ENCODE measurements around the gene TNIP2. TPM values are rescaled to one million over a fixed set of nuclear protein-coding genes. Genes with fewer than 3 reads are reported as not detected.

TNIP2 gene
- total RNA-seq, 1 donor from 2014 or later = 76.8 TPM

DNA sequence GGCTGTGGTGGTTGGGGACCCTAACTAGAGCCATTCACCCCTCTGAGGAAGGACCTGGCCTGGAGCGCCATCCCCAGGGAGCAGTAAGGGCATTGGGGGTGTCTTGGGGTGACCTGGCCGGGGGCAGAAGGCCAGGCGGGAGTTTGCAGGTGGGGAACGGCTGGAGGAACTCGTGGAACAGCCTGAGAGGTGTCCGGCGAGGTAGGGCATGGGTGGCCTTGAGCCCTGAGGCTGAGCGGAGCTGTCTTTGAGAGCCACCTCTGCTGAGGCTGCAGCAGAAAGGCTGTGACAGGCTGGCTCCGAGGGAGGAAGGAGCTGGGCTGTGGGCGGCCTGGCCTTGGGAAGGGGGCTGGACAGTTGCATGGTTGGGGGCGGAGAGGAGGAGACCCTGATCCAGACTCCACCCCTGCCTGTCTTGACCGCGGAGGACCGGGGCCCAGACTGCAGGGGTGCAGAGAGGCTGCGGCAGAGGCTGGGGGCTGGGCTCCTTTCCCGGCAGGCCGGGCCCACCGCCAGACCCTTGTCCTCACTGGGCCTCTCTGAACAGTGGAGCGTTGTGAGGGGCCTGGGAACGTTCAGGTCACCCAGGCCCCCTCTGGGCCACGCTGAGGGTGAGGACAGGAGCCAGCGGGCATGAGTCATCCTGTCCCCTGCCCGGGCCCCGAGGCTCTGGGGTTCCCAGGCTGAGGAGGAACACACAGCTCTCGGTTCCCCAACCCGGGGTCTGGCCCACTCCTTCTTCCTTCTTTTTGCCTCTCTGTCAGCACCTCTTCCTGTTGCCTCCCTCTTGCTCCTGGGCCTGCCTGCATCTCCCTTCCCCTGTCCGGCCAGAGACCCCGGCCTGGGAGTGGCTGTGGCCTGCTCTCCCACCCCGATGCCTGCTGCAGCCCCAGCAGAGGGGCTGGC lies 44.8 kb upstream of the TNIP2 start:
- no peak for DNase-seq (ENCODE audit: low read depth)
- no peak overlapping the region for H3K4me3 ChIP-seq (ENCODE audit: low read depth, low read length)
- H3K27me3 ChIP-seq (ENCODE audit: control insufficient read depth, insufficient read depth, low read length) = no peaks in the 10 kb centered on the region
- TF ChIP-seq, protein P1, sequence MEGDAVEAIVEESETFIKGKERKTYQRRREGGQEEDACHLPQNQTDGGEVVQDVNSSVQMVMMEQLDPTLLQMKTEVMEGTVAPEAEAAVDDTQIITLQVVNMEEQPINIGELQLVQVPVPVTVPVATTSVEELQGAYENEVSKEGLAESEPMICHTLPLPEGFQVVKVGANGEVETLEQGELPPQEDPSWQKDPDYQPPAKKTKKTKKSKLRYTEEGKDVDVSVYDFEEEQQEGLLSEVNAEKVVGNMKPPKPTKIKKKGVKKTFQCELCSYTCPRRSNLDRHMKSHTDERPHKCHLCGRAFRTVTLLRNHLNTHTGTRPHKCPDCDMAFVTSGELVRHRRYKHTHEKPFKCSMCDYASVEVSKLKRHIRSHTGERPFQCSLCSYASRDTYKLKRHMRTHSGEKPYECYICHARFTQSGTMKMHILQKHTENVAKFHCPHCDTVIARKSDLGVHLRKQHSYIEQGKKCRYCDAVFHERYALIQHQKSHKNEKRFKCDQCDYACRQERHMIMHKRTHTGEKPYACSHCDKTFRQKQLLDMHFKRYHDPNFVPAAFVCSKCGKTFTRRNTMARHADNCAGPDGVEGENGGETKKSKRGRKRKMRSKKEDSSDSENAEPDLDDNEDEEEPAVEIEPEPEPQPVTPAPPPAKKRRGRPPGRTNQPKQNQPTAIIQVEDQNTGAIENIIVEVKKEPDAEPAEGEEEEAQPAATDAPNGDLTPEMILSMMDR (IDR thresholded peaks at IDR 0.05; ENCODE audit: insufficient read depth, low read length, poor library complexity, severe bottlenecking) = no peak
- no peaks in the 10 kb centered on the region for H3K36me3 ChIP-seq (ENCODE audit: control insufficient read depth, insufficient read depth, low read length)

- TF ChIP-seq, protein P1 (IDR thresholded peaks at IDR 0.05; ENCODE audit: insufficient read depth, low read length, poor library complexity, severe bottlenecking) = no peak
- DNase-seq (ENCODE audit: low read depth) = no peak
- Histone ChIP-seq H3K27me3 (ENCODE audit: control insufficient read depth, insufficient read depth, low read length) (no peaks in the 10 kb centered on the region), H3K36me3 (ENCODE audit: control insufficient read depth, insufficient read depth, low read length) (no peaks in the 10 kb centered on the region), H3K4me3 (ENCODE audit: low read depth, low read length) (no peak overlapping the region)
Measured at GRCh38 chr4:2799971-2800690, 44.0 kb upstream of the TNIP2 start.

DNA sequence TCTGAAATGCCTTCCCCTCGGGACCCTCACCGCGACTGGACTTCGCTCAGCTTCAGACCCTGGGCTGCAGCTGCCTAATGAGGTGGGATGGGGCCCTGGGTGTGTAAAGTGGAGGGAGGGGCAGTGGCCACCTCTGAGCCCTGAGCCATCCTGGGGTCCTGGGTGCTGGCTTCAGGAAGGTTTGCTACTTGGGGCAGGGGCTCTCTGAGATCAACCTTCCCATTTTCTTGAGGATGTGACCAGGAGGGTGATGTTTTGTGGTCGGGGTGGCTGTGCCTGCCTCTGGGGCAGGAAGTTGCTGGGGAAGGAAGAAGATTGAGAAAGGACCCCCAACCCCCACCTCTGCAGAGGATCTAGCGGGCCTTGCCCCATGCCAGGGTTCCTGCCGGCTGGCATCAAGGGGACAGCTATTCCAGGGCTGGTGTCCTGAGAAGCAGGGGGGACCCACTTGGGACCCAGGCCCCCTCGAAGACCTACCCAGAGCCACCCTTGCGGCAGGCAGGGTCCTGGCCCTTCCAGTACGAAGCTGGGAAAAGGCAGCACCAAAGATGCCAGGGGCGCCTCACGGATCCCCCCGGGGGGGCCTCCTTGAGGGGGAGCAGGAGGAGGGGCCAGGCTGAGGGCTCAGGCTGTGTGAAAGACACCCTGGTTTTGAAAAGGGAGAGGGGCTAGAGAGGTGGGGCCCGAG lies 43.2 kb upstream of the TNIP2 start:
- Histone ChIP-seq H3K27me3 (ENCODE audit: control insufficient read depth, insufficient read depth, low read length) (no peaks in the 10 kb centered on the region), H3K4me3 (ENCODE audit: low read depth, low read length) (no peak overlapping the region), H3K36me3 (ENCODE audit: control insufficient read depth, insufficient read depth, low read length) (no peaks in the 10 kb centered on the region)
- TF ChIP-seq, protein P1 (IDR thresholded peaks at IDR 0.05; ENCODE audit: insufficient read depth, low read length, poor library complexity, severe bottlenecking) = no peak
- DNase-seq (ENCODE audit: low read depth) = no peak

DNA sequence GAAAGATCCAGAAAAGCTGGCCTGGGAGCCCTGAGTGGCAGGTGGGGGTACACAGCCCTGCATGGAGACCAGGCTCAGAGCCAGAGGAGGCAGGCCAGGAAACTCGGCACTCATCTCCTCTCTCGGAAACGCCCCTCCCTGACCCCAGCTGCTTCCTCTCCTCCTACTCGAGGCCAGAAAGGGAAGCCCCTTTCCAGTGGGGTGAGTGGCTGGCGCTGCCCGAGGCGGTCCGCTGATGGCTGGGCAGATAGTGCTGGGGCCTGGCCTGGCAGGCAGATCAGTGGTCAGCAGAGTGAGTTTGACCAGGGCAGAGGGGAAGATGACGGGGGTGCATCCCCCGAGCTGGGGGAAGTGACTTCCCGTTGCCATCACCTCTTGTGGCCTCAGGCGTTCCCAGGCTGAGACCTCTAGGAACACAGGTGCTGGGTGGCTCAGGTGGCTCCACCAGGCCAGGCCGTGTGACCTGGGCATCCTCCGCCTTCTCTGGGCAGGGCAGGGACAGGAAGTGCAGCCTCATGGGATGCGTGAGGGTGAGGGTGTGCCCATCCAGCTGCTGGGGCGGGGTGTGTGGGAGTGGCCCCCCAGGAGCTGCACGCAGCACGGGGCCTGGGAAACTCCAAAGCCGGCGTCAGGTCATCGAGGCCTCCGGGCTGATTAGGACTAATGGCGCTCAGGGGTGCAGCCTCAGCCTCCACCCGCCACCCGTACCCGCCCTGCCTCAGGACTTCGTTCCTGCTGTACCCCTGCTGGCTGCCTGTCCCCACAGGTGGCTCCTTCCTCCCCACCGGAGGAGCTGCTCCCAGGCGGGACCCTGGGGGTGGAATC lies 42.5 kb upstream of the TNIP2 start:
- Histone ChIP-seq H3K4me3 (ENCODE audit: low read depth, low read length) (no peak overlapping the region), H3K36me3 (ENCODE audit: control insufficient read depth, insufficient read depth, low read length) (no peaks in the 10 kb centered on the region), H3K27me3 (ENCODE audit: control insufficient read depth, insufficient read depth, low read length) (no peaks in the 10 kb centered on the region)
- TF ChIP-seq, protein P1 (IDR thresholded peaks at IDR 0.05; ENCODE audit: insufficient read depth, low read length, poor library complexity, severe bottlenecking) = no peak
- no peak for DNase-seq (ENCODE audit: low read depth)

DNA sequence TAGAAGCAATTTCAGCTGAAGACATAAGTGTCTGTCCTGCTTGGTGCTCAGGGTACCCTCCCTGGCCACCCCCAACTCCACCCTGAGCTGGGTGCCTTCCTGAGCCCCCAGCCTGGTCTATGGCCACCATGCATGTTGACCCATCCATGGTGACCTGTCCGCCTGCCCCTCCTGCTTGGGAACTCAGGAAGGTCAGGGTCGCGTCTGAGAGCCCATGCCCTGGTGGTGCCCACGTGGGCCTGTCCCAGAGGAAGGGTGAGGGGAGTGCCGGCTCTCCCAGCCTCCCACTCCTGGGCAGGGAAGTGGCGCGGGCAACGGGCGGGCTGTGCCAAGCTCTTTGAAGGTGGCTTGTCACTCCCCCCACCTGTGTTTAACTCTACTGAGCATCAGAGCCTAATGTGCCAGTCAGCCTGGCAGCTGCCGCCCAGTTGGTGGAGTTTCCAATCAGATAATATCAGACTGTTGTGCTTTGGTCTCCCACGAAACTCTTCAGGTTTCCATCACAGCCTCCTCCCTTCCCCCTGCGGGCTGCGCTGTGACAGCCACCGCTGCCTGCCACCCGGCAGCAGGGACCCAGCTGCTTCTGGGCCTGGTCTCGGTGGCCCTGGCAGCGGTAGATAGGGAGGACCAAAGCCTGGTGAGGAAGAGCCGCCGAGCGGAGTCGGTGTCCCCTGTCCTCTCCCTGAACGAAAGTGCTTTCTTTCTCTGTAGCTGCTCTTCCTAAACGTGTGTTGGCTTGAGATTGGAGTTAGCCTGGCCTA lies 41.6 kb upstream of the TNIP2 start:
- Histone ChIP-seq H3K4me3 (ENCODE audit: low read depth, low read length) (no peak overlapping the region), H3K36me3 (ENCODE audit: control insufficient read depth, insufficient read depth, low read length) (no peaks in the 10 kb centered on the region), H3K27me3 (ENCODE audit: control insufficient read depth, insufficient read depth, low read length) (no peaks in the 10 kb centered on the region)
- TF ChIP-seq, protein P1 (IDR thresholded peaks at IDR 0.05; ENCODE audit: insufficient read depth, low read length, poor library complexity, severe bottlenecking) = no peak
- DNase-seq (ENCODE audit: low read depth) = no peak
